HepG2 (cell line): Measurements from ENCODE around the gene CYP2A7.

ENCODE experiments used
- DR1 ChIP-seq: sonication (generic); formaldehyde crosslinking; IDR thresholded peaks from 2 replicates; pipeline ENCODE4 v1.8.0; 2021; ENCODE audit warnings: mild to moderate bottlenecking, missing genetic modification reagents, inconsistent platforms
- NFIC ChIP-seq: IDR thresholded peaks from 2 replicates; pipeline ENCODE4 v1.6.1; 2012; ENCODE audit warnings: mild to moderate bottlenecking, low read length, inconsistent platforms
- RARA ChIP-seq: IDR thresholded peaks from 2 replicates; pipeline ENCODE4 v1.6.1; 2016; ENCODE audit warnings: missing genetic modification reagents, missing compliant biosample characterization
- SRSF1 ChIP-seq: fragments of 200-400 bp; formaldehyde crosslinking; optimal IDR thresholded peaks from 2 replicates; pipeline ENCODE3; 2017; ENCODE audit warnings: mild to moderate bottlenecking, low read depth, low read length, moderate library complexity
- TCF7 ChIP-seq: sonication (generic); IDR thresholded peaks from 2 replicates; pipeline ENCODE4 v1.6.1; 2016; ENCODE audit warnings: antibody characterized with exemption, low read depth

- peak; percentile 85 for TF ChIP-seq TCF7
- no peak for TF ChIP-seq DR1
- TF ChIP-seq RARA (CRISPR knock-in tag) = peak; percentile 96
- no peak for TF ChIP-seq SRSF1
- TF ChIP-seq NFIC = peak; percentile 92
Observed at GRCh38 chr19:40921005-40921897, 39.2 kb upstream of the CYP2A7 start.
